Karpas-422 (cell line): ENCODE measurements around the gene ADAMTSL2. TPM values are rescaled to one million over a fixed set of nuclear protein-coding genes. Genes with fewer than 3 reads are reported as not detected.

Experiments
- DNase-seq: peaks from one replicate; pipeline ENCODE4 v3.0.0-alpha.2; 2015
- H2AFZ ChIP-seq: fragments of 200-600 bp; sonication (generic); 2 replicates; pipeline ENCODE4 v1.6.1; 2014; ENCODE audit warnings: antibody characterized with exemption, low read length, mixed read lengths
- H3K27ac ChIP-seq: fragments of 200-600 bp; sonication (generic); 2 replicates; pipeline ENCODE4 v1.5.1; 2014; ENCODE audit warnings: mild to moderate bottlenecking, low read length, moderate library complexity
- H3K27me3 ChIP-seq: fragments of 200-600 bp; sonication (generic); 2 replicates; pipeline ENCODE4 v1.6.1; 2014; ENCODE audit warnings: low read length, mixed read lengths
- H3K36me3 ChIP-seq: fragments of 200-600 bp; sonication (generic); 2 replicates; pipeline ENCODE4 v1.6.1; 2014; ENCODE audit warnings: low read length, mixed read lengths; ENCODE audit not compliant: insufficient read depth
- H3K4me1 ChIP-seq: fragments of 200-600 bp; sonication (generic); 2 replicates; pipeline ENCODE4 v1.6.1; 2014; ENCODE audit warnings: mild to moderate bottlenecking, low read length, mixed read lengths
- H3K4me2 ChIP-seq: fragments of 200-600 bp; sonication (generic); 2 replicates; pipeline ENCODE4 v1.6.1; 2014; ENCODE audit warnings: low read length, low read depth, mild to moderate bottlenecking; ENCODE audit not compliant: poor library complexity, severe bottlenecking
- H3K4me3 ChIP-seq: fragments of 200-600 bp; sonication (generic); 2 replicates; pipeline ENCODE4 v1.5.1; 2014; ENCODE audit warnings: mild to moderate bottlenecking, antibody characterized with exemption, low read length, mixed read lengths
- H3K79me2 ChIP-seq: fragments of 200-600 bp; sonication (generic); 2 replicates; pipeline ENCODE4 v1.6.1; 2014; ENCODE audit warnings: mild to moderate bottlenecking, low read length, mixed read lengths
- H3K9ac ChIP-seq: fragments of 200-600 bp; sonication (generic); 2 replicates; pipeline ENCODE4 v1.6.0; 2014; ENCODE audit warnings: low read length
- H3K9me2 ChIP-seq: fragments of 200-600 bp; sonication (generic), shearing (Covaris generic); replicated peaks from 2 replicates; pipeline ENCODE4 v1.6.0; 2014; ENCODE audit warnings: mild to moderate bottlenecking, low read length, moderate library complexity; ENCODE audit not compliant: insufficient read depth
- H3K9me3 ChIP-seq: fragments of 300-700, 200-600 bp; sonication (generic); 2 replicates; pipeline ENCODE4 v1.6.1; 2014; ENCODE audit warnings: low read length, mixed read lengths
- H4K20me1 ChIP-seq: fragments of 200-600 bp; sonication (generic); 2 replicates; pipeline ENCODE4 v1.6.1; 2014; ENCODE audit warnings: mild to moderate bottlenecking, antibody characterized with exemption, low read length, low read depth; ENCODE audit not compliant: insufficient read depth
- total RNA-seq: library from RNA; depleted of rRNA; stranded (reverse); fragments of >200 nt; shearing (Covaris generic); gene quantifications from 2 replicates; pipeline ENCODE4 v1.2.3, GENCODE V29; 2014; ENCODE audit warnings: low replicate concordance

Gene ADAMTSL2
- total RNA-seq, 1 experiment from 2014 or later, result not detected

DNA sequence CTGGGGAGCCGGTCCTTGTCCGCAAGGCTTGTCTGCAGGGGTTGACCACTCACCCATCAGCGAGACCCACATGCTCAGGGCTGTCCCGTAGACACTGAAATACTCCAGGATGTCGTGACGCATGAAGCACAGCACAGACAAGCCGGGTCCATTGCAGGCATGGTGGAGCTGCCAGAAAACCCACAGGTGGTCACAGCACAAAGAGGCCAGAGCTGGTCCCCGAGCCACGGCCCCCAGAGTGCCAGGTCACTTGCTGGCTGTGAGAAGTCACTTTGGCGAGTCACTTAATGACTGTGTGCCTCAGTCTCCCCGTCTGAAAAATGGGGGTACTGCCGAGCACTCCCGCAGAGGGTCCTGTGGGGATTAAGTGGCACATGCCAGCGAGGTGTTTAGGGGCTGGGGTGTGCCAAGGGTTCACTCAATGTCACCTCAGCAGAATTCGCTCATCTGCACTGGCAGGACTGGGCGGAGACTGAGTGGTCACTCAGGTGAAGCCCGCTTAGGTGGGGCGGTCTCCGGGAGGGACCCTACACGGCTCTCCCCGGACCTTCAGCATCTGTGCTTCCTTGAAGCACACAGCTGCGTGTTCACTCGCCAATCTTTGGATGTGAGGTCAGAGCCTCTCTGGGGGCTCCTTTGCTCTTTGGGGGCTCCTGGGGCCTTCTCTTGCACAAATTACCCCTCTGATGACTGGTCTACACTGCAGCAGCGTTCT is 14.2 kb upstream of the ADAMTSL2 start:
- Histone ChIP-seq H3K4me2 (no peak overlapping the region), H3K79me2 (no peaks in the 10 kb centered on the region), H3K4me3 (no peak overlapping the region), H2AFZ (no peak overlapping the region), H3K4me1 (no peaks in the 10 kb centered on the region), H3K9me3 (no peaks in the 10 kb centered on the region), H4K20me1 (no peaks in the 10 kb centered on the region; the same call in 1 of the 2 replicates), H3K36me3 (no peaks in the 10 kb centered on the region), H3K27ac (no peak overlapping the region), H3K9ac (no peak overlapping the region), H3K9me2 (no peaks in the 10 kb centered on the region), H3K27me3 (no peaks in the 10 kb centered on the region)
- no peak for DNase-seq

DNA sequence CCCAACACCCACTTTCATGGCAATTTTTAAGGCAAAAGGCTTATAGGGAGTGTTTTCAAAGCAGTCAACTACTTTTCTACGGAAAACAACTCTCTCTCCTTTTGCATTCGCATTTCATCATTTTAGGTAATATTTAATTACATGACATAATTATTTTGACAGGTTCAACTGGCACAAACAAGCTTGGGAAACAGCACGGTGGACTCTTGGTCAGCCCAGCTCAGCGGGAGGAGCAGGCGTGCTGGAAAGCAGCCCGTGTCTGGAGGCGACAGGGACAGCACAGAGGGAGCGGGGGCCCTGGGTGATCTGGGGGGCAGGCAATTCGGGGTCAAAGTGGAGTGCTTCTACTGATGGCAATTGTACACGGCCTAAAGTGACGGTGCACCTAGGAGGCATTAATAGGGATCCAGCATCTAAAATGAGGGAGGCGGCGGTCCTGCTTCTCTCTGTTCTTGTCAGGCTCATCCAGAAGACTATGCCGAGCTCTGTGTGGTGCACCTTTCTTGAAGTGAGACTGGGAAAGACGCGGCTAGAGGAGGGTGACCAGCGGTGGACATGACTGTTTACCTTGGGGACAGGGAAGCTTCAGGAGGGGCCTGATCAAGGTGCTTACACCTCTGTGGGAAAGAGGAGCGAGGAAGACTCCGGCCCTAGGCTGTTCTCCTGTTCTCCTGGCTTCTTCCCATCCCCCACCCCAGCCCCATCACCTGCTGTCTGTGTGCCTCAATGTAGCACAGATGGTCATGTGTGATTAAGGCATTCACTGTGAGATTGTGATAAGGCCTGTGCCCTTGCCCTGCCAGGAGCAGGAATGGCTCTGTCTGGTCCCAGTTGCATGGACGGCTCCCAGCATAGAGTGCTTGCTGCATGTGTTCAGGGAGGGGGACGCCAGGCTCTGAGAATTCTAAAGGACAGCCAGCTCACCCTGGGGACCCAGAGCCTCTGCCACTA is 13.1 kb upstream of the ADAMTSL2 start:
- no peak overlapping the region for H3K4me2 ChIP-seq

DNA sequence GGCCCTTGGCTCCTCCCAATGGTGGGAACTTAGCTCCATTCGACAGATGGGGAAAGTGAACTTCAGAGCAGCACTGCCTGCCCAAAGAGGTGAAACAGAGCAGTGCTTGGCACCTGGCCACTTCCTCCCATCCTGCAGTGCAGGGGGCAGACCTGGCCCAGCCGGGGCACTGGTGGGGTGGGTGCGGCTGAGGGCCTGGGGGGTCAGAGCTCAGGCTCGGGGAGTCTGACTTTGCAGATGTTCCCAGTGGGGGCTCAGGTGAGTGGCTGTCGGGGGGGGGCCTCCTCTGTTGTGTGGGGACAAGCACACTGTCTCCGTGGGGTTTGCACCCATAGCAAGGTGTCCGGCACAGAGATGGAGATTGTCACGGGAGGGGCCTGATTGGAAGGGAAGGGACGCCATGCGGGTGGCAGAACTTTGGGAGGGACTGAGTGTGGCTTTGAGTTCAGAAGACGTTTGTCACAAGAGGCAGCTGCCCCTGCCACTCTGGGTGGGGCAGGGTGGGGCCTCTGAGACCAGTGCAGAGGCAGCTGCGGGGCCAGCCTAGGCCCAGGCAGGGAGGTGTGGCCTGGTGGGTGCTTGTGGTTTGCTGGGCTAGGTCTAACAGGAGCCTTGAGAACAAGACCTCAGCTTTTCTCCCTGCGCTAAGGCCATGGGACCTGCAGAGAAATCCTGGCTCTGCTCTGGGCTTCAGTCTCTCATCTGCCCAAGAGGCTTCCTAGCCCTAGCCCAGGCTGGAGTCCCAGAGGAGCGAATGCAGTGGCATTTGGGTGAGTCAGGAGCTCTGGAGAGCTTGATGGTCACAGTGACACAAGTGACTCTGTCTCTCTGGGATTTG is 12.2 kb upstream of the ADAMTSL2 start:
- Histone ChIP-seq H3K9me2 (no peaks in the 10 kb centered on the region), H3K4me3 (no peak overlapping the region), H2AFZ (no peak overlapping the region), H3K36me3 (no peaks in the 10 kb centered on the region), H3K79me2 (no peaks in the 10 kb centered on the region), H3K27me3 (no peaks in the 10 kb centered on the region), H3K9me3 (no peaks in the 10 kb centered on the region), H3K27ac (no peak overlapping the region), H3K9ac (no peak overlapping the region), H3K4me2 (no peak overlapping the region), H3K4me1 (no peaks in the 10 kb centered on the region), H4K20me1 (no peaks in the 10 kb centered on the region; the same call in 1 of the 2 replicates)
- DNase-seq, result no peak

More for the DNA sequence above, 13.1 kb upstream of the ADAMTSL2 start:
- Histone ChIP-seq H2AFZ (no peak overlapping the region), H4K20me1 (no peaks in the 10 kb centered on the region; the same call in 1 of the 2 replicates), H3K27me3 (no peaks in the 10 kb centered on the region), H3K9me3 (no peaks in the 10 kb centered on the region), H3K9ac (no peak overlapping the region), H3K79me2 (no peaks in the 10 kb centered on the region), H3K4me3 (no peak overlapping the region), H3K36me3 (no peaks in the 10 kb centered on the region), H3K9me2 (no peaks in the 10 kb centered on the region), H3K27ac (no peak overlapping the region), H3K4me1 (no peaks in the 10 kb centered on the region)
- DNase-seq, result no peak

DNA sequence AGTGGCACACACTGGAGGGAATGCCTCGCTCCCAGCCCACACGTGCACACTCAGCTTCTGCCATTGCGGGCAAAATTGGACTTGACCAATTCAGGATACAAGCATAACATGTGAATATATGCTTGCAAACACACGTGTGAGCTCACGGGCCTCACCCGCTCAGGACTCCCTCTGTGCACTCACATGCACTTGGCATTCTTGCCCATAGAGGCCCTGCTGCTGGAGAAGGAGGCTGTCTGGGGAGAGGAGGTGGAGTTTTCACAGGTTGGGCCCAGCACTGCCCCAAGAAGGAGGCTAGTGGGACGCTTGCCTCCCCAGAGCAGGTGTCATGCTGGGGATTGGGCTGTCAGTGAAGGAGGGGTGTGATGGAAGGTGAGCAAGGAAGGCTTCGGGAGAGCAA is 11.4 kb upstream of the ADAMTSL2 start:
- Histone ChIP-seq H3K27ac (no peak overlapping the region), H4K20me1 (no peaks in the 10 kb centered on the region; the same call in 1 of the 2 replicates), H3K36me3 (no peaks in the 10 kb centered on the region), H3K9ac (no peak overlapping the region), H2AFZ (no peak overlapping the region), H3K4me1 (no peaks in the 10 kb centered on the region), H3K9me3 (no peaks in the 10 kb centered on the region), H3K27me3 (no peaks in the 10 kb centered on the region), H3K79me2 (no peaks in the 10 kb centered on the region), H3K9me2 (no peaks in the 10 kb centered on the region), H3K4me3 (no peak overlapping the region), H3K4me2 (no peak overlapping the region)
- no peak for DNase-seq

DNA sequence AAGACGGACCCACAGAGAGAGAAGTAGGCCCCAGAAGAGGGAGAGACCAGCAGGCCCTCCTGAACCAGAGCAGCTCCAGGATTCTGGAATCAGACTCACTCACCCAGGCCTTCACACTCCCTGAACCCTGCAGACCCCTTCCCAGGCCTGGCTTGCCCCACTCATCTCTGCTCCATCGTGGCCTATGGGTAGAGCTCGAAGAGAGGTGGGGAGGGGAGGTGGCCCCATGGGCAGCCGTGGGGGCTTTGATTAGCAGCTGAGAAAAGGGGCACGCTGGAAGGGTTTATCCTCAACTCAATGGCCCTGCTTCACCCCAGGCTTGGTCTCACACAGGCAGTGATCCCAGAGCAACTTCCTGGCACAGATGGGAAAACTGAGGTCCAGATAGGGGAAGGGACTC is 10.4 kb upstream of the ADAMTSL2 start:
- no peaks in the 10 kb centered on the region for H3K9me3 ChIP-seq
- H3K79me2 ChIP-seq, result no peaks in the 10 kb centered on the region
- no peaks in the 10 kb centered on the region for H3K27me3 ChIP-seq
- no peak overlapping the region for H3K9ac ChIP-seq
- H4K20me1 ChIP-seq, result no peaks in the 10 kb centered on the region; the same call in 1 of the 2 replicates
- H2AFZ ChIP-seq, result no peak overlapping the region
- no peak overlapping the region for H3K4me2 ChIP-seq
- H3K9me2 ChIP-seq, result no peaks in the 10 kb centered on the region
- DNase-seq, result no peak
- H3K36me3 ChIP-seq, result no peaks in the 10 kb centered on the region
- no peaks in the 10 kb centered on the region for H3K4me1 ChIP-seq
- H3K27ac ChIP-seq, result no peak overlapping the region
- H3K4me3 ChIP-seq, result no peak overlapping the region

DNA sequence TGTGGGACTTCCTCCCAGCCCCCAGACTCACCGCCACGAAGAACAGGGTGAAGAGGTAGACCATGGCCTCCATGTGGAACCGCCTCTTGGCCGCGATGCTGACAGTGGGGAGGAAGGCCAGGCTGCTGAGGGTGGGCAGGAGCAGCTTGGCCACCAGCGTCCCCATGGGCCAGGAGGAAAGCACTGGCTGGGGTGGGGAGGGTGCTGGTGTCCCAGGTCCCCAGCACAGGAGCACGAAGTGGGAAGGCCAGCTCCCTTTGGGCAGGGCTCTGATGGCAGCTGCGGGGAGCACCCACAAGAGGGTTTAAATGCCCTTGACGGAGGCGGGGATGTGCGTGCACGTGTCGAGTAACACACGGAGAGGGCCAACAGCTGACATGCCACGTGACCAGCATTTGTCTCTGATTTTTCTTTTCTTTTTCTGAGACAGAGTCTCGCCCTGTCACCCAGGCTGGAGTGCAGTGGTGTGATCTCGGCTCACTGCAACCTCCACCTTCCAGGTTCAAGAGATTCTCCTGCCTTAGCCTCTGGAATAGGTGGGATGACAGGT is 9.8 kb upstream of the ADAMTSL2 start, which contains the start of gene MYMK:
MYMK (minus strand) TSS at position 281 of the 550 bp plus-strand sequence; CDS start at position 166, 115 bp downstream.
- Histone ChIP-seq H3K27ac (no peak within 1 kb of the TSS), H4K20me1 (no peaks in the 10 kb centered on the region; the same call in 1 of the 2 replicates), H3K9me2 (no peaks in the 10 kb centered on the region), H3K9me3 (no peaks in the 10 kb centered on the region), H3K9ac (no peak within 1 kb of the TSS), H3K36me3 (no peaks in the 10 kb centered on the region), H2AFZ (no peak within 1 kb of the TSS), H3K4me1 (no peaks in the 10 kb centered on the region), H3K4me2 (no peak within 1 kb of the TSS), H3K4me3 (no peak within 1 kb of the TSS), H3K79me2 (no peaks in the 10 kb centered on the region), H3K27me3 (no peaks in the 10 kb centered on the region)
- no peak for DNase-seq

DNA sequence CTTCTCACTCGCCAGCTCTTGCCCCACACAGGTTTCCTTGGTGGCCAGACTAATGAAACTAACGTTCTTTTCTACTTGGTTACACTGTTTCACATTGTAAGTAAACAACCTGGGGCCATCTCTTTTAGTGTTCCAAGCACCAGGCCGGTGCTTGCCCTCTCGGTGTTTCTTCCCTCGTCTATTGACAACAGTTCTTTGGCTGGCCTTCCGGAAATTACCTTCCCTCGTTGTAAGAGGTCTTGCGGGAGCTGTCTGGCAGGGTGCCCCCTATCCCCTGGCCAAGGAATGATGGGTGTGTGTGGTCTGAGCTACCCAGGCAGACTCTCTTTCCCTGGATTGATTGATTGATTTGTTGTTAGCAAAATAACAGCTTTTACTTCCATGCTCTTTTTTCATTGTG is 8.8 kb upstream of the ADAMTSL2 start:
- no peaks in the 10 kb centered on the region for H3K36me3 ChIP-seq

More for the DNA sequence above, 8.8 kb upstream of the ADAMTSL2 start:
- no peak overlapping the region for H3K4me2 ChIP-seq
- H3K9me2 ChIP-seq, result no peaks in the 10 kb centered on the region
- H3K27me3 ChIP-seq, result no peaks in the 10 kb centered on the region
- H4K20me1 ChIP-seq, result no peaks in the 10 kb centered on the region; the same call in 1 of the 2 replicates
- no peaks in the 10 kb centered on the region for H3K79me2 ChIP-seq
- H3K4me1 ChIP-seq, result no peaks in the 10 kb centered on the region
- no peak overlapping the region for H3K9ac ChIP-seq
- DNase-seq, result no peak
- H3K27ac ChIP-seq, result no peak overlapping the region
- no peak overlapping the region for H2AFZ ChIP-seq
- H3K4me3 ChIP-seq, result no peak overlapping the region
- no peaks in the 10 kb centered on the region for H3K9me3 ChIP-seq
